Fibroblast of the aortic adventitia (primary cell): ENCODE results near the gene NABP2. TPM values are rescaled to one million over a fixed set of nuclear protein-coding genes. Genes with fewer than 3 reads are reported as not detected.
A peak's percentile ranks its signal among the peaks of the same experiment; 100 is the strongest.
"Not testable (repeated sequence)": the region's sequence is repeated elsewhere in the genome, so short reads cannot be mapped to it uniquely, and the experiment has no call there.

ENCODE experiments used
- DNase-seq: peaks from one replicate; pipeline ENCODE4 v3.0.0-alpha.2; 2010; ENCODE audit warnings: low read depth
- H3K4me3 ChIP-seq: 2 replicates; pipeline ENCODE4 v1.5.1; 2011; ENCODE audit warnings: low read depth, mild to moderate bottlenecking, control low read depth, low read length, moderate library complexity
- total RNA-seq: library from RNA; depleted of rRNA; stranded (reverse); fragments of >200 nt; gene quantifications from 2 replicates; pipeline ENCODE4 v1.2.3, GENCODE V29; 2012; ENCODE audit warnings: low replicate concordance
- TF ChIP-seq, protein P1 (sequence below): IDR thresholded peaks from 2 replicates; pipeline ENCODE4 v1.5.1; 2011; ENCODE audit warnings: mild to moderate bottlenecking, low read length, control low read depth, inconsistent platforms; ENCODE audit not compliant: insufficient read depth

The NABP2 gene
- total RNA-seq, 1 donor: 31.5 TPM

DNA sequence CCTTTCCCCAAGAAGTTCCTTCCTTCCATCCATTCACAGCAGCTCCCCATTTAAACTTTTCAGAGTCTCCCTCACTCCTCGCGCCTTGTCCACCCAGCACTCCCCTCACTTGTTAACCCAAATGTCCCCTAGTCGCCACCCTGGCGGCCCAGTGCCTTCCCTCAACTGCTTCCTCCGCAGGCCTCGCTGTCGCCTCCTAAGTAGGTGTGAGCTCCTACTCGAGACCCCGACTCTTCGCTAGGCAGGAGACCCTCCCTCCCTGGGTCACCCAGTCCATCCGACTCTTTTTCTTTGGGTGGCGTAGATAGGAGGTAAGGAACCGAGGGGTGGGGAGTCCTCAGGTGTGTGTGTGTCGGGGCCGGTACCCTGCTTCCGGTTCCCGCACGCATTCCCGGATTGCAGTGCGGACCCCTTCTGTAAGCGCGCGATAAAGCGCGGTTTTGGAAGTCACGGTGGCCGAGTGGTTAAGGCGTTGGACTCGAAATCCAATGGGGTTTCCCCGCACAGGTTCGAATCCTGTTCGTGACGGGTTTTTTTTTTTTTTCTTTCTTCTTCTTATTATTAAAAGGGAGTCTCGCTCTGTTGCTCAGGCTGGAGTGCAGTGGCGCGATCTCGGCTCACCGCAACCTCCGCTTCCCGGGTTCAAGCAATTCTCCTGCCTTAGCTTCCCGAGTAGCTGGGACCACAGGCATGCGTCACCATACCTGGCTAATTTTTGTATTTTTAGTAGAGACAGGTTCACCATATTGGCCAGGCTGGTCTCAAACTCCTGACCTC, 34.0 kb upstream of the NABP2 start:
- H3K4me3 ChIP-seq: peak overlapping the region; percentile 81
- TF ChIP-seq, protein P1, sequence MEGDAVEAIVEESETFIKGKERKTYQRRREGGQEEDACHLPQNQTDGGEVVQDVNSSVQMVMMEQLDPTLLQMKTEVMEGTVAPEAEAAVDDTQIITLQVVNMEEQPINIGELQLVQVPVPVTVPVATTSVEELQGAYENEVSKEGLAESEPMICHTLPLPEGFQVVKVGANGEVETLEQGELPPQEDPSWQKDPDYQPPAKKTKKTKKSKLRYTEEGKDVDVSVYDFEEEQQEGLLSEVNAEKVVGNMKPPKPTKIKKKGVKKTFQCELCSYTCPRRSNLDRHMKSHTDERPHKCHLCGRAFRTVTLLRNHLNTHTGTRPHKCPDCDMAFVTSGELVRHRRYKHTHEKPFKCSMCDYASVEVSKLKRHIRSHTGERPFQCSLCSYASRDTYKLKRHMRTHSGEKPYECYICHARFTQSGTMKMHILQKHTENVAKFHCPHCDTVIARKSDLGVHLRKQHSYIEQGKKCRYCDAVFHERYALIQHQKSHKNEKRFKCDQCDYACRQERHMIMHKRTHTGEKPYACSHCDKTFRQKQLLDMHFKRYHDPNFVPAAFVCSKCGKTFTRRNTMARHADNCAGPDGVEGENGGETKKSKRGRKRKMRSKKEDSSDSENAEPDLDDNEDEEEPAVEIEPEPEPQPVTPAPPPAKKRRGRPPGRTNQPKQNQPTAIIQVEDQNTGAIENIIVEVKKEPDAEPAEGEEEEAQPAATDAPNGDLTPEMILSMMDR: no peak
- DNase-seq: peak; percentile 89

DNA sequence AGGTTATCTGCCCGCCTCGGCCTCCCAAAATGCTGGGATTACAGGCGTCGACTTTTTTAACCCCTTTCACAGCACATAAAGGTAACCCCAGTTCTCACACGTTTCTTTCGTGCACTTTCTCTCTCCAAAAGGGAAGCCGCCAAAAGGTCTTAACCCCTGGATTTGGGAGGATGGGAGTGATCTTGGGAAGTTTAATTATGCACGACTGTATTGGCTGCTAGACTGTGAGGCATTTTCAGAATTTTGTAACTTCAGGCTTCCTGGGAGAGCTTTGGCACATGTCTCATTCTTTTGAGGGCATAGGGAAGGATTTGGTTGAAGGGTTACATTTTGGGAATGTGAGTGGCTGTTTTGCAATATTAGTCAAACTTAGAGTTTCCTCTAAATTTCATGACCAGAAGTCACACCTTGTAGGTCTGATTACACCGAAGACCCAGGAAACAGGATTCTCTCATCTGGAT, 33.4 kb upstream of the NABP2 start:
- TF ChIP-seq, protein P1: no peak
- no peak for DNase-seq

DNA sequence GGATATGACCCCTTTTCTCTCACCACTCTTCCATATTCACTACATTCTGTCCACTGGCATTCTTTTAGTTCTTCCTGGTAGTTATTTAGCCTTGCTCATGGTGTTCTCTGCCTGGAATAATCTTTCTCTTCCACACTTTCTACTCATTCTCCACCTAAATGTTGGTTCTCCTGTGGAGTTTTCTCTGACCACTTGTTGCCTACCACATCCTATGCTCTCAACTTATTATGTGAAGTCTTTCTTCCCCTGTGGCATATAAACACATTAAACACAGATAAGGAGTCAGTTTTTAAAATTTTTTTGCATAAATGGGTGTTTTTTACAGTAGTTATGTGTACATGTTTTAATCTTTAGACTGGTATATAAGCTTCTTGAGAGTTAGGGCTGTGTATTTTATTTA, 31.6 kb upstream of the NABP2 start:
- TF ChIP-seq, protein P1: no peak
- no peak overlapping the region for H3K4me3 ChIP-seq
- DNase-seq: no peak

More for the DNA sequence above, 33.4 kb upstream of the NABP2 start:
- no peak overlapping the region for H3K4me3 ChIP-seq

DNA sequence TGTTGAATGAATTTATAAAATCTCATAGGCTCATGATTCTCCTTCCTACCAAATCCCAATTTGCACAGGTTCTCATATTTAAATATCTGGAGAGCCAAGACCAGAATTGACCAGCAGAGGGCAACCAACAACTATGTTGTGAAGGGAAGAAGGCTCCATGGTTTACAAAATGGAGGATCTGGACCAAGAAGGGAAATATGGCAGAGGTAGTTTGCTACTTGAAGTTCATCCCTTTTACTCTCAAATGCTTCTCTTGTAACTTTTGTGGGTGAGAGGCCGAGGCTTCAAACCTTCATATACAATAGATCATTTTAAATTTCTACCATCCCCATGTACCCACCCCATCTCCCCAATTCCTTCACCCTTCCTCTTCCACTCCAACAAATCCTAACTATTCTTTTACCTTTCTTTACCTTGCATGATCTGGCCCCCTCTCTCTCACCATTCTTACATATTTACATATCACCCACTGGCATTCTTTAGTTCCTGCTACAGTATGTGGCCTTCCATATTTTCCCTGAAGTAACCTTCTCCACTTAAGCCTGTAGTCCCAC, 31.0 kb upstream of the NABP2 start:
- no peak overlapping the region for H3K4me3 ChIP-seq
- TF ChIP-seq, protein P1: peak; percentile 83
- DNase-seq: peak; percentile 94

DNA sequence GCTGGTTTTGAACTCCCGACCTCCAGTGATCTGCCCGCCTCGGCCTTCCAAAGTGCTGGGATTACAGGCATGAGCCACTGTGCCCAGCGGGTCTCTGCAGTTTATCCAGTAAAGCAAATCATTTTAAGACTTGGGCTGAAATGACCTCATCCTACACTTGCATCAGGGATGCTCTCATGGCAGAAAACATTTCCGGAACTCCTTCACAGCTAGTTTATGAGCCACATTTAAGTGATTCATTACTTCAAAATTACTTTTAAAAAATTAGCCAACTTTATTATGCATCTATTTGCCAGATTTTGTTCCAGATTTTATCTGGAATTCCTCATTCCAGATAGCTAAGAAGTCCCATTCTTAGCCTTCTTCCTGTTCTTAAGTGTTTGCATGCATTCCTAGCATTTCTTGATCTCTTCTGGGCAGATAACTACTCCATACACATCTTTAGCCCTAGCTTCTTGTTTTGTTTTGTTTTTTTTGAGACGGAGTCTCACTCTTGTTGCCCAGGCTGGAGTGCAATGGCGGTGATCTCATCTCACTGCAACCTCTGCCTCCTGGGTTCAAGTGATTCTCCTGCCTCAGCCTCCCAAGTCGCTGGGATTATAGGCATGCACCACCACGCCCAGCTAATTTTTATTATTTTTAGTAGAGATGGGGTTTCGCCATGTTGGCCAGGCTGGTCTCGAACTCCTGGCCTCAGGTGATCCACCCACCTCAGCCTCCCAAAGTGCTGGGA, 27.2 kb upstream of the NABP2 start:
- peak; percentile 98 for DNase-seq
- not testable (repeated sequence) for H3K4me3 ChIP-seq

DNA sequence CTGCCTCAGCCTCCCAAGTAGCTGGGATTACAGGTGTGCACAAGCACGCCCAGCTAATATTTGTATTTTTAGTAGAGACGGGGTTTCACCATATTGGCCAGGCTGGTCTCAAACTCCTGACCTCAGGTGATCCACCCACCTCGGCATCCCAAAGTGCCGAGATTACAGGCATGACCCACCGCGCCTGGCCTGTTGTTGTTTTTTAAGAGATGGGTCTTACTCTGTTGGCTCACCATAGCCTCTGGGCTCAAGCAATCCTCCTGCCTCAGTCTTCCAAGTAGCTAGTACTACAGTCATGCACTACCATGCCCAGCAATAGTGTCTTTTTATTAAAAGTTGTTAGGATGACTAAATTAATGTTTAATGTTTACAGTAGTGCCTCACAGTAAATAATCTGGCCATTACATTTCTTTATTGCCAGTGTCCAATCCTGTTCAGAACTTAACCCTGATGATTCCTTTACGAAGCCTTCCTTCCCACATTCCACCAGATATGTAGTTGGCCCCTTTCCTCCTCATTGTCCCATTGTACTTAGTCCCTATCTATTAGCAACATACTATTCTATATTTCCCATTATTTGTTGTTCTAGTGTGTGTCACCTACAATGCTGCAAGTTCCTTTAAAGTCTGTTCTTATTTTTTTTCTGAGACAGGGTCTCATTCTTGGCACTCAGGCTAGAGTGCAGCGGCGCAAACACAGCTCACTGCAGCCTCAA, 26.1 kb upstream of the NABP2 start:
- DNase-seq: peak; percentile 36
- H3K4me3 ChIP-seq: no peak overlapping the region
- TF ChIP-seq, protein P1: no peak
